Measurements from ENCODE around the gene FNDC5.

Gene FNDC5

GRCh38 chr1:32884032-32884372 is 13.3 kb upstream of the FNDC5 start:
- DNase-seq (ENCODE audit: low read depth in 2 of 2) = no peak

DNA sequence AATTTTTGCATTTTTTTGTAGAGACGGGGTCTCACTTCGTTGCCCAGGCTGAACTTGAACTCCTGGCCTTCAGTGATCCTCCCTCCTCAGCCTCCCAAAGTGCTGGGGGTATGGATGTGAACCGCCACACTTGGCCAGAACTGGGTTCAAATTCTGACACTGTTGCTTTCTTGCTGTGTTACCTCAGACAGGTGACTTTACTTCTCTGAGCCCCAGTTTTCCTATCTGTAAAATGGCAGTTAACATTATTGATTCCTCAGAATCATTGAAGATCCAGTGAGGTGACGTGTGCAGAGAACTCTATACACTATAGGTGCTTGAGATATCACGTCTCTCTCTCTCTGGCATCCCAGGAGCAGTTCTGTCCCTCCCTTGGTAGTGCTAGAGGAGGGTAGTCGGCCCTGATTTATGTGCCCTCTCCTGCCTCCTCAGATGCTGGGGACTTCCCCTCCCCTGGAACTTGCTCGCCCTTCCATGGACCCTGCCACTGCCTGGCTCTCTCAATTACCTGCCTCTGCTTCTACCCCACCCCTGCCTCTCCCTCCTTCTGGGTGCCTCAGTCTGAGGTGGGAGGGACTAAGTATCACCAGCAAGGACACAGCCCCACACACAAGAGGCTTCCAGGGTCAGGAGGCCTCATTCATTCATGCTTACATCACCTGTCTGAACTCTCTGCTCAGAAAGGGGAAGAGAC is 12.8 kb upstream of the FNDC5 start:
- no peak for DNase-seq (ENCODE audit: low read depth in 2 of 2)

DNA sequence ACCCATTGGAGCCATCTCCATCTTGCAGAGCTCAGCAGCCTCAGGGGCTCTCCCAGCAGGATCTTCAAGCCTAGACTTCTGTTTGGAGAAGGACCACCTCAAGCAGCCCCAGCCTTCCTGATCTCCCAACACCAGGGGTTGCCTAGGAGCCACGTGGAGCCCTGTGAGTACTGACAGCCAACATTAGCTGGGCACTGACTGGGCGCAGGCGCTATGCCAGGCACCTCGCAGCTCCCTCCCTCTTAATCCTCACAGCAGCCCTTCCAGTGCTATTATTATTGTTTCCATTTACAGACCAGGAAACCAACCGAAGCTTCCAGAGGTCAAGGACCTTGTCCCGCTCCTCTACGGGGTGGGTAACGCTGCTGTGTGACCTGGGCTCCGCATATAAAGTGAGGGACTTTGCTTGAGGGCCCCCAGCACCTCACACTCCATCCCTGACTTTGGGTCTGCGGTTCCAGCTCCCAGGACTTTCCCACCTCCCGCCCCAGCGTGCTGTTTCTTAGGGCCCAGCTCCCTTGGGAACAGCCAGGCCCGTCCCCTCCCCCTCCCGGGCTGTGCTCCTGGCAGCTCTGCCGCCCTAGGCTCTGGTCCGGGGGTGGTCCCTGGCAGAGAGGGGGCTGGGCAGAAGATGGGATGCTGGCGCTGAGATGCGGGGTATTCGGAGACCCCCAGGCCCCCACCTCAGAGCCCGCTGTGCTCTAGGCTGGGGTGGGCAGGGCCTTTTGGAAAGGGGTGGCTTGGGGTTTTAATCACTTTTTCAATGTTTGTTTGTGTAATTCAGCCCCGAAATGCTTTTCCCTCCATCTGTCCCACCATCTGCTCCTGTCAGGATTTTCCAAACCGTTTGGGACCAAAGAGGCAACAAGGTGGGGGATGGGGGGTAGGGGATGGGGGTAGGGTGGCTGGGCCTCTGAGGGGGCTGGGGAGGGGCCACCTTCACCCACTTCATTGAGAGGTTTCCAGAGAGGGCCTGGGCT is 11.4 kb upstream of the FNDC5 start:
- DNase-seq (ENCODE audit: low read depth in 2 of 2) = no peak

DNA sequence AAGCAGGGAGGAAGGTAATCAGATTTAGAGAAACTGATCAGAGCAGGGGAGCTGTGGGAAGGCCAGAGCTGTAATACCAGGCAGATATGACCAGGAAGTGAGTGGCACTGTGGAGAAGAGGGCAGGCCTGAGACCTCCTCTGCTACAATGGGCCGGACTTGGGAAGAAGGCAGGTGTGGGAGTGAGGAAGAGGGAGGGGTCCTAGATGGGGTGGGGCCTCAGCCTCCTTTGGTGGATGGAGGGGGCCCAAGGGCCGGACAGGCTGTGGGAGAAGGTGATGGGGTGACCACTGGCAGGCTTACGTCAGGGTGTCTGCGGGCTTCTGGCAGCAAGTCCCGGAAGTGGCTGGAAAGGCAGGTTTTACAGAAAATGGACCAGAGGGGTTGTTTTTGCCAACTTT is 10.6 kb upstream of the FNDC5 start:
- DNase-seq (ENCODE audit: low read depth in 2 of 2) = no peak

DNA sequence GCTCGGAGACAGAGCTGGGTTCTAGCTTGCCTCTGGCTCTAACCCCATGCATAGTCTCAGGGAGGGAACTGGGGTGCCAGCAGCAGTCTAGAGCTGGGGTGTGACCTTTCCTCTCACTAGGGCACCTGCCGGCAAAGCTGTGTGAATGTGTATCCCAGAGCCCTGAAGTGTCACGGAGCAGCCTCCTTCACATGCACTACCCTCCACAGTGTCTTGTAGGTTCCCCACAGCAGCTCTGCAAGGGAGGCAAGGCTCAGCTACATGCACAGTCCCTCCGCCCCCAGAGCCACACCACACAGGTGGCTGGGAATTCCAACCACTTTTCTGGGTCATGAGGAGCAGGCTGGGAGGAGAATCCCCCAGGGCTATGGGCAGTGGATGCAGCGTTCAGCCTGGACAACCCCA is 7.9 kb upstream of the FNDC5 start:
- DNase-seq (ENCODE audit: low read depth in 2 of 2) = no peak

- DNase-seq (ENCODE audit: low read depth in 2 of 2) = no peak
Observed at GRCh38 chr1:32878183-32878582, 7.5 kb upstream of the FNDC5 start.

- no peak for DNase-seq (ENCODE audit: low read depth in 2 of 2)
Observed at GRCh38 chr1:32877211-32878110, 6.7 kb upstream of the FNDC5 start.

DNA sequence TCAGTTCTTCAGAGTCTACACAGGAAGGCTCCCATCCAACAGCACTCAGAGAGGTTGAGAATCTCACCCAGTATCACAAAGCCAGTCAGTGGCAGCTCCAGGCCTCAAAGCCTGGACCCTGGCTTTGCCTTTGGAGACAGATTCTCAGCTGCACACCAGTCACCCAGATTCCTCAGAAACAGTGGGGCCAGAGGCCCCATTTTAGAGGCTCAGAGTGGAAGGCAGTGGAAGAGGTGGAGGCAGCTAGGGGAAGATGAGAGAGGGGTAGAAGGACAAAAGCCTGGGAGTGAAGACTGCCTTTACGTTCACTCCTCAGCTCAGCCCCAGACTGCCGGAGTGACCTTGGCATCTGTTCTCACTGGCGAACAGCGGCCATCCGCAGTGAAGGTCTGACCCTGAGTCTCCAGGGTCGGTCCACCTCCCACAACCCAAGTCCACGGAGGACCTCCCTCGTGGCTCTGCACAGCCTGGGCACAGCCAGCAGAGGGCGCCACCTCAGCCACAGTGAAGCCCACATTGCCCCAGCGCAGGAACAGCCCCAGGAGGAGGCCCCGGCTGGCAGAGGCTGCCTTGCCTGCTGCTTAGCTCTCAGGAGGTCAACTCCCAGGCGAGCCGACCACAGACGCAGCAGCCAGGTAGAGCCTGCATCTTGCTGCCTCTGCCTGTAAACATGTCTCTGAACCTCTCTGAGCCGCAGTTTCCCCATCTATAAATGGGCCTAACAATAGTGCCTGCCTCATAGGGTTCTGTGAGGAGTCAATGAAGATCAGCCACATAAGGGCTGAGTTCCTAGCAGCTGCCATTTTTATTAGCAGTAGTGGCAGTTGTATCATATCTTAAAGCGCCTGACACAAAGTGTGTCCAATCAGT is 5.9 kb upstream of the FNDC5 start:
- DNase-seq (ENCODE audit: low read depth in 2 of 2) = peak; percentile 31 to 46

DNA sequence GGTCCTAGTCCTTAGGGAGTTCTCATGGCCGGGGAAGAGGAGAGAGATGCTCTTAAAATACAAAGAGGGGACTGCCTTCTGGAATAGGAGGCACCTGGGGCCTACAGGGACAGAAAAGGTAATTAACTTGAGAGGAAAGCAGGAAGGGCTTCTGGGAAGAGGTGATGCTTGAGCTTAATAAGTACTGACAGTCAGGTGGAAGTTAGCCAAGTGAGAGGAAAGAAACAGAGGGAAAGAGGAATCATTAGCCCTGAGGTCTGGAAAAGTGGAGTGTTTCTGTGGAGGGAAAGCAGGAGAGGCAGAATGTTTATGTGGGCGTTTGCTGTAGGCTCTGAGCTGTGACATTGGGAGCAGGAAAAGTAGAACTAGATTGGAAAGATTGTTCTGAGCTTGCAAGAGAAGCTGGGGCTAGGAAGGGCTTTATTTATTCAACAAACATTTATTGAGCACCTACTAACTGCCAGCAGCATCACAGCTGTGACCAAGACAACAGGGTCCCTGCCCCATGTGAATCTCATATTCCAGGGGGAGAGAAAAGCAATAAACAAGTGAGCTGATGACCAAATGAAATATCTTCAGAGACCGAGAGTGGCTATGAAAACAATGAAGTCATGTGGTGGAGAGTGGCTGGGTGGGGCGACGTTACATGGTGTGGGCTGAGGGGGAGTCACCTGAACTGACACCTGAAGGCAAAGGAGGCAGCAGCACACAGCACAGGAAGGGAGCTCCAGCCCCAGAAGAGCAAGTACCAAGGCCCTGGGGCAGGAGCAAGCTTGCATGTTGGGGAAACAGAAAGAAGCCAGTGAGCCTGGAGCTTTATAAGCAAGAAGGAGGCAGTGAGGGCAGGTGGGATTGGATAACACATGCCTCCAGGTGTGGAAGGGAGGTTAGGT is 4.4 kb upstream of the FNDC5 start:
- no peak for DNase-seq (ENCODE audit: low read depth in 2 of 2)

DNA sequence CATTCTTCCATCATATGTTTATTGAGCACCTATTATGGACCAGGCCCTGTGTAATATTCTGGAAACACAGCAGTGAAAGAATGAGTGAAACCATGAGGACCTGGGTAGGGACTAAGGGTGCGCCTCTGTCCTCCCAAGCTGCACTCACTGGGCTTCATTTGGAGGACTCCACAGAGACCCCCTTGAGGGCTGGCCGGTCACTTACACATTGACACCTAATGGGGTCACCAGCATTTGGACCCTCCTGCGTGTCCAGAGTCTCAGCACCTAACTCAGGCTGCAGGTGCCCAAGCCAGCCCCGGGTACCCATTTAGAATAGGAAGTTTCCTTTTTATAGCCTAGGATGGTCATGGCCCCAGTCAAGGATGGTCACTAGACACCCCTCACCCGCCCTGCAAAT is 2.8 kb upstream of the FNDC5 start:
- DNase-seq (ENCODE audit: low read depth in 2 of 2) = no peak

- no peak for DNase-seq (ENCODE audit: low read depth in 2 of 2)
Observed at GRCh38 chr1:32872192-32872460, 1.4 kb upstream of the FNDC5 start.

DNA sequence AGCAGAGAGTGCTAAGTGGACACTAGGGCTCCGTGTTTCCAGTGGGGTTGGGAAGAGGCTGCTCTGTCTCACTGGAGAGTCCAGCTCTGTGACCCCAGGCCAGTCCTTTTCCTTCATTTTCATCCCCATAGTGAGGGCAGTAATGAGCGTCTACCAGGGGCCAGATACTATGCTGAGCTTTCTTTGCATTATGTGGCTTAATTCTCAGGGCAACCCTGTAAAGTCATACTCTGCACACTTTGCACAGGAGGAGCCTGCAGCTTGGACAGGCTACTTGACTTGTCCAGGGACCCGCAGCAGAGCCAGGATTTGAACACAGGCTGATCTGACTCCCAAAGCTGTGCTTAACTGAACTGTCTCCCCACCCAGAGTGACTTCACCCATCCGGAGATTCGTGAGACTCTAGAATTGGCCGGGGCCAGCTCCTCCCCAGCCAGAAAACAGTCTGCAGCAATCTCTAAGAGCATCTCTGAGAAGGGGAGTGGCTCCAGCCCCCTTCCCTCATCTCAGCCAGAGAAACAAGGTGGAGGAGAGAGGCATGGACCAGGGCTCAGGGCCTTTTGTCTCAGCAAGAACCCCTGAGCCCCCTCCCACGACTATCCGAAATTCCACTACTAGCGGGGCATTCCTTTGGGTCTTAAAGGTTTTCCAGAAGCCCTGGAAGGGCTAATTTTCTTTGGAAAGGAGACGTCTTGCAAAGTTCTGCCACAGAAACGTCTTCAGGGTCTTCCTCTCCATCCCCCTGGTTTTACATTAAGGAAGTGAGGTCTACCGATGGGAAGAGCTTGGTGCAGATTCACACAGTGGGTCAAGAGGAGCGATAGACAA is 866 bp upstream of the FNDC5 start:
- no peak for DNase-seq (ENCODE audit: low read depth in 2 of 2)

GRCh38 chr1:32869923-32870614 is 643 bp downstream of the FNDC5 start:
- no peak for DNase-seq (ENCODE audit: low read depth in 2 of 2)

GRCh38 chr1:32868806-32869455 is 1.8 kb downstream of the FNDC5 start:
- DNase-seq (ENCODE audit: low read depth in 2 of 2) = no peak

- no peak for DNase-seq (ENCODE audit: low read depth in 2 of 2)
Observed at GRCh38 chr1:32868085-32868484, 2.6 kb downstream of the FNDC5 start.

DNA sequence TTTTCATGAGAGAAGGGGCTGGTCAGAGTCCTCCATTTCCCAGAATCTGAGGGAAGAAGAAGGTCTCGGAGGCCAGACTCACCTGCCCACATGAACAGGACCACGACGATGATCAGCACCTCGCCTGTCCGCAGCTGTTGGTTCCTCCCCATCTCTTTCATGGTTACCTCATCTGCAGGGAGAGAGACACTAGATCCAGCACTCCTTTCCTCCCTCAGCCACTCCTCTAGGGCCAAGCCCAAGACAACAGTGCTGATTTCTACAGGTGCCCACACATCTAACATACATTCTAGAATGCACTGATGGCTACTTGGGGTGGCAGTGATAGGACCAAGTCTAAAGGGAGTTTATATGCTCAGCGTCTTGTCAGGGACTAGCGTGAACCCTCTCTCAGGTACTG is 3.0 kb downstream of the FNDC5 start:
- no peak for DNase-seq (ENCODE audit: low read depth in 2 of 2)

GRCh38 chr1:32867151-32867550 is 3.6 kb downstream of the FNDC5 start:
- DNase-seq (ENCODE audit: low read depth in 2 of 2) = no peak

- no peak for DNase-seq (ENCODE audit: low read depth in 2 of 2)
Observed at GRCh38 chr1:32865639-32866405, 4.9 kb downstream of the FNDC5 start.
